Vagina (tissue), 2 donors: Measurements from ENCODE around the gene CDC34. TPM values are rescaled to one million over a fixed set of nuclear protein-coding genes. Genes with fewer than 3 reads are reported as not detected.

Source experiments
- DNase-seq, 2 donors: peaks; one replicate each; pipeline ENCODE4 v3.0.0-alpha.2; 2017; ENCODE audit errors: extremely low spot score in 2 of 2
- H3K27ac ChIP-seq: fragments of 200-600 bp; sonication (generic); one replicate; pipeline ENCODE4 v1.5.1; 2019
- H3K27me3 ChIP-seq: fragments of 200-600 bp; sonication (generic); one replicate; pipeline ENCODE4 v1.5.1; 2019
- H3K36me3 ChIP-seq, 2 donors: fragments of 200-600 bp; sonication (generic); one replicate each; pipeline ENCODE4 v1.5.1; 2017 to 2019
- H3K4me1 ChIP-seq: fragments of 200-600 bp; sonication (generic); one replicate; pipeline ENCODE4 v1.5.1; 2019
- H3K4me3 ChIP-seq, 2 donors: fragments of 200-600 bp; sonication (generic); 1 replicate in 1 of 2; 2 replicates in 1 of 2; pipeline ENCODE4 v1.5.1; 2016 to 2019
- H3K9me3 ChIP-seq: fragments of 200-600 bp; sonication (generic); one replicate; pipeline ENCODE4 v1.5.1; 2019
- CTCF ChIP-seq, 3 experiments: fragments of 450-650 bp in 2 of 3; fragments of 200-600 bp in 1 of 3; sonication (generic) in 1 of 3; IDR thresholded peaks; one replicate each; pipeline ENCODE4 v1.5.1; 2017 to 2019; ENCODE audit warnings: antibody characterized with exemption in 3 of 3, mild to moderate bottlenecking in 2 of 3, moderate library complexity in 2 of 3
- POLR2A ChIP-seq, 2 donors: fragments of 450-650 bp; IDR thresholded peaks; one replicate each; pipeline ENCODE4 v1.6.1; 2017; ENCODE audit warnings: antibody characterized with exemption in 2 of 2, mild to moderate bottlenecking in 2 of 2, moderate library complexity in 2 of 2
- POLR2AphosphoS5 ChIP-seq, 2 donors: sonication (generic); formaldehyde crosslinking; IDR thresholded peaks; one replicate each; pipeline ENCODE4 v1.9.0; 2017; ENCODE audit warnings: antibody characterized with exemption in 2 of 2, mild to moderate bottlenecking in 2 of 2, low read depth in 1 of 2; ENCODE audit not compliant: insufficient read depth in 1 of 2
- intact Hi-C: fragments of 100-400 bp; cut with DNase I; formaldehyde crosslinking; loops from one replicate; pipeline ENCODE4 v1.15.1; 2023
- total RNA-seq: library from RNA; depleted of rRNA; stranded (reverse); fragments of >200 nt; gene quantifications from one replicate; pipeline ENCODE4 v1.2.3, GENCODE V29; 2016

CDC34 gene
- total RNA-seq, 1 donor from 2014 or later = 62.6 TPM

- peak overlapping the region; percentile 93 for H3K27ac ChIP-seq
- no peaks in the 10 kb centered on the region for H3K27me3 ChIP-seq
- intact Hi-C loops = no loop called here
- H3K4me1 ChIP-seq = peaks cover 34% of the 10 kb centered on the region
- peaks cover 0 to 2% of the 10 kb centered on the region in 2 donors for H3K36me3 ChIP-seq
- H3K4me3 ChIP-seq = peak overlapping the region; percentile 91 to 95
- DNase-seq = no peak
- TF ChIP-seq POLR2A (IDR thresholded peaks at IDR 0.05) (no peak), CTCF (IDR thresholded peaks at IDR 0.05) (no peak), POLR2AphosphoS5 (IDR thresholded peaks at IDR 0.05; ENCODE audit: insufficient read depth in 1 of 2, low read depth in 1 of 2) (no peak)
- no peaks in the 10 kb centered on the region for H3K9me3 ChIP-seq
These were observed 1.2 kb upstream of the CDC34 start for GRCh38 chr19:530134-531008.

GRCh38 chr19:531009-531752 is 379 bp upstream of the CDC34 start:
- no peak for DNase-seq
- TF ChIP-seq POLR2AphosphoS5 (IDR thresholded peaks at IDR 0.05; ENCODE audit: insufficient read depth in 1 of 2, low read depth in 1 of 2) (peak in 1 of 2 donors; percentile 50), CTCF (IDR thresholded peaks at IDR 0.05) (no peak)
- intact Hi-C loops = no loop called here

GRCh38 chr19:532561-533363 is 1.2 kb downstream of the CDC34 start:
- H3K4me1 ChIP-seq = peaks cover 43% of the 10 kb centered on the region

More at GRCh38 chr19:531009-531752, 379 bp upstream of the CDC34 start:
- Histone ChIP-seq H3K4me1 (peaks cover 42% of the 10 kb centered on the region), H3K4me3 (peak overlapping the region; percentile 91 to 95), H3K27me3 (no peaks in the 10 kb centered on the region), H3K36me3 (peaks cover 0 to 10% of the 10 kb centered on the region in 2 donors), H3K9me3 (no peaks in the 10 kb centered on the region), H3K27ac (peak overlapping the region; percentile 93)

More at GRCh38 chr19:532561-533363, 1.2 kb downstream of the CDC34 start:
- H3K27ac ChIP-seq = peak overlapping the region; percentile 87
- H3K27me3 ChIP-seq = no peaks in the 10 kb centered on the region
- H3K4me3 ChIP-seq = peak overlapping the region; percentile 91 to 95
- intact Hi-C loops = no loop called here
- no peak for DNase-seq
- peaks cover 4 to 23% of the 10 kb centered on the region in 2 donors for H3K36me3 ChIP-seq
- TF ChIP-seq POLR2A (IDR thresholded peaks at IDR 0.05) (no peak), CTCF (IDR thresholded peaks at IDR 0.05) (peak in 1 of 3 experiments; percentile 15)
- H3K9me3 ChIP-seq = no peaks in the 10 kb centered on the region
